Measurements from ENCODE around the gene ABHD16A.

The ABHD16A gene

GRCh38 chr6:31732029-31732428 lies 28.9 kb upstream of the ABHD16A start:
- Histone ChIP-seq H3K27me3 (ENCODE audit: insufficient read depth, low read depth) (no peaks in the 10 kb centered on the region), H3K4me2 (no peak overlapping the region), H3K79me2 (ENCODE audit: insufficient read depth, low read depth) (peaks cover 39% of the 10 kb centered on the region), H2AFZ (ENCODE audit: low read depth) (no peak overlapping the region), H3K27ac (no peak overlapping the region), H3K4me3 (IDR thresholded peaks at IDR 0.05; ENCODE audit: insufficient read depth, low read depth, low read length) (no peak overlapping the region), H3K36me3 (ENCODE audit: insufficient read depth) (peaks cover 7% of the 10 kb centered on the region; the same call in 1 of the 2 replicates), H3K4me1 (ENCODE audit: low read depth, poor library complexity, severe bottlenecking) (peaks cover 33% of the 10 kb centered on the region), H3K9ac (no peak overlapping the region), H4K20me1 (ENCODE audit: insufficient read depth) (no peaks in the 10 kb centered on the region)
- TF ChIP-seq, protein P1, sequence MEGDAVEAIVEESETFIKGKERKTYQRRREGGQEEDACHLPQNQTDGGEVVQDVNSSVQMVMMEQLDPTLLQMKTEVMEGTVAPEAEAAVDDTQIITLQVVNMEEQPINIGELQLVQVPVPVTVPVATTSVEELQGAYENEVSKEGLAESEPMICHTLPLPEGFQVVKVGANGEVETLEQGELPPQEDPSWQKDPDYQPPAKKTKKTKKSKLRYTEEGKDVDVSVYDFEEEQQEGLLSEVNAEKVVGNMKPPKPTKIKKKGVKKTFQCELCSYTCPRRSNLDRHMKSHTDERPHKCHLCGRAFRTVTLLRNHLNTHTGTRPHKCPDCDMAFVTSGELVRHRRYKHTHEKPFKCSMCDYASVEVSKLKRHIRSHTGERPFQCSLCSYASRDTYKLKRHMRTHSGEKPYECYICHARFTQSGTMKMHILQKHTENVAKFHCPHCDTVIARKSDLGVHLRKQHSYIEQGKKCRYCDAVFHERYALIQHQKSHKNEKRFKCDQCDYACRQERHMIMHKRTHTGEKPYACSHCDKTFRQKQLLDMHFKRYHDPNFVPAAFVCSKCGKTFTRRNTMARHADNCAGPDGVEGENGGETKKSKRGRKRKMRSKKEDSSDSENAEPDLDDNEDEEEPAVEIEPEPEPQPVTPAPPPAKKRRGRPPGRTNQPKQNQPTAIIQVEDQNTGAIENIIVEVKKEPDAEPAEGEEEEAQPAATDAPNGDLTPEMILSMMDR (conservative IDR thresholded peaks at IDR 0.05; ENCODE audit: low read depth, low read length) = no peak

GRCh38 chr6:31730631-31731086 lies 27.5 kb upstream of the ABHD16A start:
- Histone ChIP-seq H3K36me3 (ENCODE audit: insufficient read depth) (peaks cover 7% of the 10 kb centered on the region; the same call in 1 of the 2 replicates), H3K4me2 (peak overlapping the region; percentile 52; the same call in 1 of the 2 replicates), H3K4me1 (ENCODE audit: low read depth, poor library complexity, severe bottlenecking) (peaks cover 27% of the 10 kb centered on the region), H4K20me1 (ENCODE audit: insufficient read depth) (no peaks in the 10 kb centered on the region), H3K79me2 (ENCODE audit: insufficient read depth, low read depth) (peaks cover 25% of the 10 kb centered on the region), H2AFZ (ENCODE audit: low read depth) (no peak overlapping the region), H3K4me3 (IDR thresholded peaks at IDR 0.05; ENCODE audit: insufficient read depth, low read depth, low read length) (no peak overlapping the region), H3K9ac (no peak overlapping the region), H3K27ac (no peak overlapping the region), H3K27me3 (ENCODE audit: insufficient read depth, low read depth) (no peaks in the 10 kb centered on the region)
- TF ChIP-seq, protein P1 (conservative IDR thresholded peaks at IDR 0.05; ENCODE audit: low read depth, low read length) = no peak

DNA sequence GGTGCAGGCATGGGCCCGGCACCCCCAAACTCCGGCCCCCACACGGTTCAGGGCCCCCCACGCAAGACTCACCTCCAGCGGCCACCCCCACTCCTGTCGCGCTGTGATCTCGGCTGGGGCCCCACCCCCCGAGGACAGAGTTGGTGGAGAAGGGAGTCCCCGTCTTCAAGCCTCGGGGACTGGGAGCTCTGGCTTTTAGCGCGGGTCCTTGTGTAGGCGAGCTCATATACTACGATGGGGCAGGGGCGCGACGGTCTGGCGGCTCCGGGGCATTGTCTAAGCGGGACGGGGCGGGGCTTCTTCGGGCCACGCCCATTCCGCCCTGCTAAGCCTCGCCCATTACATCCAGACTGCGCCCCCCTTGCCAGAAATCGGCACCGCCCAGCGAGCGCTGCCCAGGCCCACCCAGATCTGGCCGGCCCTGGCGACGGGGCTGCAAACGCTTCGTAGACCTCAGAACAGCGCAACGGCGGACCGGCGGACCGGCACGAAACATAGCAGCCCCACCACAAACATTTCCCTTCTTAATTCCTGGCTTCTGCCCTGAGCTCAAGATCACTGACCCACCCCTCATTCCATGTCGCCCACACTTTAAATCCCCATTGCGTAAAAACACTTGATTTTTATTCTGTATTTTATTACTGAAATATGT lies 27.0 kb upstream of the ABHD16A start:
- H3K36me3 ChIP-seq (ENCODE audit: insufficient read depth) = peaks cover 7% of the 10 kb centered on the region; the same call in 1 of the 2 replicates
- H3K27me3 ChIP-seq (ENCODE audit: insufficient read depth, low read depth) = no peaks in the 10 kb centered on the region
- H3K4me2 ChIP-seq = peak overlapping the region; percentile 52
- no peak overlapping the region for H3K27ac ChIP-seq
- H2AFZ ChIP-seq (ENCODE audit: low read depth) = peak overlapping the region; percentile 65
- H3K4me3 ChIP-seq (IDR thresholded peaks at IDR 0.05; ENCODE audit: insufficient read depth, low read depth, low read length) = peak overlapping the region; percentile 35
- TF ChIP-seq, protein P1 (conservative IDR thresholded peaks at IDR 0.05; ENCODE audit: low read depth, low read length) = no peak
- peaks cover 20% of the 10 kb centered on the region; the same call in 1 of the 2 replicates for H3K79me2 ChIP-seq (ENCODE audit: insufficient read depth, low read depth)
- peaks cover 27% of the 10 kb centered on the region for H3K4me1 ChIP-seq (ENCODE audit: low read depth, poor library complexity, severe bottlenecking)
- H3K9ac ChIP-seq = no peak overlapping the region; the same call in 1 of the 2 replicates
- H4K20me1 ChIP-seq (ENCODE audit: insufficient read depth) = no peaks in the 10 kb centered on the region

DNA sequence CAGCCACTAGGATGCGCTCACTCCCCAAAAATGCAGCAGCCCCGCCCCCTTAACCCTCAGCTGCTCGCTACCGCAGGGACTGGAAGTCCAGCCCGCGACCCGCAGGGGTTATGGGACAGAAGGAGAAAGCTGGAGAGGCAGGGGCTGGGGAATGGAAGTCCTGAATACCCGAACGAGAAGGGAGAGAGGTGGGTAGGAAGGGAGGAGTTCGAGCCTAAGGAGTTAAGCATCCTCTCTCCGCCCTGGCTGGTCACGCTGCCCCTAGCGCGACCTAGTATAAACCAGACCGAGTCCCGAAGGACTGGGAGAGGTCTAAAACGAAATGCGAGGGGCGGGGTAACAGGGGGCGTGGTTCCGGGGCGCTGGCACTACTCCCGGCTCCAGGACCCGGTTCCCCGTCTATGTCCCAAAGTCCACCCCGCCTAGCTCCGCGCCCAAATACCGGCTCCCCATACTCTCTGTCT lies 26.4 kb upstream of the ABHD16A start:
- Histone ChIP-seq H4K20me1 (ENCODE audit: insufficient read depth) (no peaks in the 10 kb centered on the region), H3K27me3 (ENCODE audit: insufficient read depth, low read depth) (no peaks in the 10 kb centered on the region)

More for the DNA sequence above, 26.4 kb upstream of the ABHD16A start:
- H3K4me2 ChIP-seq = peak overlapping the region; percentile 52
- H3K79me2 ChIP-seq (ENCODE audit: insufficient read depth, low read depth) = peaks cover 14% of the 10 kb centered on the region; the same call in 1 of the 2 replicates
- peaks cover 27% of the 10 kb centered on the region for H3K4me1 ChIP-seq (ENCODE audit: low read depth, poor library complexity, severe bottlenecking)
- peak overlapping the region; percentile 35 for H3K4me3 ChIP-seq (IDR thresholded peaks at IDR 0.05; ENCODE audit: insufficient read depth, low read depth, low read length)
- no peak overlapping the region; the same call in 1 of the 2 replicates for H3K9ac ChIP-seq
- TF ChIP-seq, protein P1 (conservative IDR thresholded peaks at IDR 0.05; ENCODE audit: low read depth, low read length) = peak; percentile 47
- H3K27ac ChIP-seq = no peak overlapping the region
- peaks cover 7% of the 10 kb centered on the region; the same call in 1 of the 2 replicates for H3K36me3 ChIP-seq (ENCODE audit: insufficient read depth)
- peak overlapping the region; percentile 65 for H2AFZ ChIP-seq (ENCODE audit: low read depth)

Data from KMS-11 (cell line).